ENCODE data around the gene GJD3.

GJD3 gene

GRCh38 chr17:40338941-40339649, 25.4 kb downstream of the GJD3 start:
- DNase-seq = no peak

GRCh38 chr17:40338058-40338457, 26.5 kb downstream of the GJD3 start:
- no peak for DNase-seq

GRCh38 chr17:40337351-40337750, 27.2 kb downstream of the GJD3 start:
- DNase-seq = no peak

- DNase-seq = no peak
Observed at GRCh38 chr17:40335620-40336019, 28.9 kb downstream of the GJD3 start.

GRCh38 chr17:40333781-40334448, 30.6 kb downstream of the GJD3 start:
- DNase-seq = no peak

GRCh38 chr17:40331743-40332641, 32.5 kb downstream of the GJD3 start:
- DNase-seq = no peak

GRCh38 chr17:40330850-40331470, 33.6 kb downstream of the GJD3 start:
- DNase-seq = no peak

- peak; percentile 48 for DNase-seq
Observed at GRCh38 chr17:40329839-40330794, 34.4 kb downstream of the GJD3 start.

GRCh38 chr17:40328386-40328766, 36.2 kb downstream of the GJD3 start:
- DNase-seq = no peak

- DNase-seq = no peak
Observed at GRCh38 chr17:40327735-40328385, 36.7 kb downstream of the GJD3 start.

- no peak for DNase-seq
Observed at GRCh38 chr17:40327244-40327729, 37.2 kb downstream of the GJD3 start.

- DNase-seq = no peak
Observed at GRCh38 chr17:40326832-40327199, 37.7 kb downstream of the GJD3 start.

GRCh38 chr17:40326014-40326831, 38.3 kb downstream of the GJD3 start:
- DNase-seq = peak; percentile 81

- DNase-seq = peak; percentile 66
Observed at GRCh38 chr17:40325156-40326013, 39.2 kb downstream of the GJD3 start.

GRCh38 chr17:40323391-40324381, 40.9 kb downstream of the GJD3 start:
- peak; percentile 93 for DNase-seq

- DNase-seq = peak; percentile 97
Observed at GRCh38 chr17:40322358-40323315, 41.9 kb downstream of the GJD3 start.

GRCh38 chr17:40321961-40322357, 42.6 kb downstream of the GJD3 start:
- DNase-seq = no peak

Data from CD4-positive, alpha-beta T cell treated with Interleukin-10 for 1 hour (primary cell).